GM18520 (cell line): Measurements from ENCODE around the gene VSIG10L2.

Experiments used
- ATAC-seq: cut with Tn5 transposase; IDR thresholded peaks from one replicate; pipeline ENCODE4 v1.9.1; 2021; ENCODE audit not compliant: unreplicated experiment

VSIG10L2 gene

GRCh38 chr11:125946712-125947418 lies 1.0 kb downstream of the VSIG10L2 start:
- no peak for ATAC-seq

- no peak for ATAC-seq
Measured at GRCh38 chr11:125947419-125948277, 1.8 kb downstream of the VSIG10L2 start.

- no peak for ATAC-seq
Measured at GRCh38 chr11:125948278-125949051, 2.6 kb downstream of the VSIG10L2 start.

- no peak for ATAC-seq
Measured at GRCh38 chr11:125949271-125950177, 3.7 kb downstream of the VSIG10L2 start.

- no peak for ATAC-seq
Measured at GRCh38 chr11:125950178-125950490, 4.3 kb downstream of the VSIG10L2 start.

- ATAC-seq, result no peak
Measured at GRCh38 chr11:125950696-125951651, 5.1 kb downstream of the VSIG10L2 start.

GRCh38 chr11:125951731-125952130 lies 5.9 kb downstream of the VSIG10L2 start:
- ATAC-seq, result no peak

GRCh38 chr11:125952559-125952958 lies 6.7 kb downstream of the VSIG10L2 start:
- no peak for ATAC-seq

GRCh38 chr11:125952973-125953372 lies 7.1 kb downstream of the VSIG10L2 start:
- no peak for ATAC-seq

- no peak for ATAC-seq
Measured at GRCh38 chr11:125953401-125953935, 7.6 kb downstream of the VSIG10L2 start.

GRCh38 chr11:125954123-125954944 lies 8.5 kb downstream of the VSIG10L2 start:
- ATAC-seq, result no peak

- ATAC-seq, result no peak
Measured at GRCh38 chr11:125954945-125955640, 9.2 kb downstream of the VSIG10L2 start.

GRCh38 chr11:125955856-125956255 lies 10.0 kb downstream of the VSIG10L2 start:
- no peak for ATAC-seq

- no peak for ATAC-seq
Measured at GRCh38 chr11:125956391-125957134, 10.7 kb downstream of the VSIG10L2 start.

- ATAC-seq, result no peak
Measured at GRCh38 chr11:125957618-125958332, 11.9 kb downstream of the VSIG10L2 start.

- no peak for ATAC-seq
Measured at GRCh38 chr11:125958872-125959400, 13.1 kb downstream of the VSIG10L2 start.
